GM18502 (cell line): ENCODE measurements around the gene ROBO2.

Source experiments
- ATAC-seq: cut with Tn5 transposase; IDR thresholded peaks from one replicate; pipeline ENCODE4 v1.9.1; 2021; ENCODE audit warnings: mild to moderate bottlenecking; ENCODE audit not compliant: unreplicated experiment, poor library complexity

ROBO2 gene

DNA sequence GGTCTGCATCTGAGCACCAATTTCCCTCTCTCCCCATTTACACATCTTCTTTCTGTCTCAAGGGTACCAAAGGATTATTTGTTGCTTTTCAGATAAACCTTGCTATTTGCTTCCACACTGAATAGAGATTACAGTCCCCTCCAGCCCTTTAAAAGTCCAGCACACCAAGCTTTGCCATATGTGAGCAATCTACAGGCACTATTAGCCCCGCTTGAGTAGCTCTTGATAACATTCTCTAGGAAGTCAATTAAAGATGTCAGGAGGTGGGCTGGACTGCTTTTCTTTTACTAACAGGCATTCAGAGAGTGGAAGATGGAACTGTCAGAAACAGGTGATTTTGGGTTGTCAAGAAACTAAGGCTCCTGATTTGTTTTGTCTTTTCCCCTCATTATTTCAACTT lies 417.0 kb downstream of the ROBO2 start:
- no peak for ATAC-seq

DNA sequence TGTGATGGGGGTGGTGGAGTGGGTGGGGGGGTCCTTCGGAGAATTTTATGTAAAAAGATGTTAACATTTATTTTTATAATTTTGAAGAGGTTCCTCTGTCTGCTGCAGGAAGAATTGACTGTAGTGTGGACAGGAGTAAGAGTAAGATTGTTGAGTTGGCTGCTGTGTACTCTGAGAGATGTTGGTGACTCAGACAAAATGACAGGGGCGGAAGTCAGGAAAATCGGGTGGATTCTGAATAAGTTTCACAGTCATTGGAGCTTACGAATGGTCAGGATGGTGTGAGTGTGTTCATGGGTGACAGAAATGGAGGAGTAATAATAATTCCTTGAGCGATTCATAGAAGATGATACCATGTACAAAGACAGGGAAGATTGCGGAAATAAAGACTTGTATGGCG lies 420.0 kb downstream of the ROBO2 start:
- no peak for ATAC-seq

DNA sequence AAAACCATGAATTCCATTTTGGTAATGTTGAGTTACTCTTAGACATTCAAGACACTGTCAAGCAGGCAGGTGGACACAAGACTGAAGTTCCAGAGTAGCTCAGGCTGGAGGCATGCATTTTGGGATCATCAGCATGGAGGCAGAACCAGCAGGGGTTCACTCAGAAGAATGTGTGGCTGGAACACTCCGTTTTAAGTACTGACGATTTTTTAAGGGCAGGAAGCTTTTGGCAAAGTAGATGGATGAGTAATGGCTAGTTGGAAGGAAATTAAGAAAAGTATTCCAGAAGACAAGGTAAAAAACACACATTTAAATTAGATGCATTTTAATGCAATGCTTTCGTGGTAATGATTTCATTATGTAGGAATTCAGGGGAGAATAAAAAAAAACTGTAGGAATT lies 420.4 kb downstream of the ROBO2 start:
- ATAC-seq: no peak

DNA sequence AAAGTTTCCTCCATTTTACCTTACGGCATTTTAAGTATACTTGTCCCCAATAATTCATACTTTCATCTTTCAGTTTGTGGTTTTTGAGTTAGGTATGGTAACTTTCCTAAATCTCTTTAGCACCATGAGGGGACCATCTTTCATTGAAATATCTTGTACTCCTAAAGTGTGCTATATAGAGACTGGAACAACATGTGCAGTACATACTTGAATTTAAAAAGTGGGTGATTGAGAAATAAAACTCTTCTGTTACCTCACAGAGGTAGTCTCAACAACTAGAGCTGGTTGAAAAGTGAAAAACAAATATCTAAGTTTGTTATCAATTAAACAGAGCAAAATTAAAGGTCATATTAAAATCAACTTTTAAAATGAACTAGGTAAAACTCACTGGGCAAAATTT lies 423.1 kb downstream of the ROBO2 start:
- ATAC-seq: no peak

DNA sequence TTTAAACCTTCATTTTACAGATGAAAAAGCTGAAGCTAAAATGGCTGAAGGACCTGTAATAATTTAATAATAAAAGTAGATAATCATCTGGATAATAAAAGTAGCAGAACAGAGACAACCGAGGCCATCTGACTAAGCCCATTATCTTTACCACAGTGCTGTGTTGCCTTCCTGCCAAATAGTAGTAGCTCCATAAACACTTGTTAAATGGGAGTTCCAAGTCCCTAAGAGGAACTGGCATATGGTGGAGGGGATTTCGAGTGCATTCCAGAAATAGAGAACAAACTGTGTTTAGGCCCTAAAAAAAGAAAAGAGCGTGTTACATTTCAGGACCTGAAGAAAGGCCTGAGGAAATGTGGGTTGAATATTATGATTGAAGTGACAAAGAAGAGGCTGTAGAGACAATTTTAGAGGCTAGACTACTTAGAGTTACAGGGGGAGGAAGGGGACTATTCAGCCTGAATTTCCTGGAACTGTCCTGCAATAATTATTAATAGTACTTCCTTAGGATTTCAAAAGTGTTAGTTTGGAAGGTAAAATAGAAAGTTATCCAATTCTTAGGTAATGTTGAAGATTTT lies 424.3 kb downstream of the ROBO2 start:
- no peak for ATAC-seq

DNA sequence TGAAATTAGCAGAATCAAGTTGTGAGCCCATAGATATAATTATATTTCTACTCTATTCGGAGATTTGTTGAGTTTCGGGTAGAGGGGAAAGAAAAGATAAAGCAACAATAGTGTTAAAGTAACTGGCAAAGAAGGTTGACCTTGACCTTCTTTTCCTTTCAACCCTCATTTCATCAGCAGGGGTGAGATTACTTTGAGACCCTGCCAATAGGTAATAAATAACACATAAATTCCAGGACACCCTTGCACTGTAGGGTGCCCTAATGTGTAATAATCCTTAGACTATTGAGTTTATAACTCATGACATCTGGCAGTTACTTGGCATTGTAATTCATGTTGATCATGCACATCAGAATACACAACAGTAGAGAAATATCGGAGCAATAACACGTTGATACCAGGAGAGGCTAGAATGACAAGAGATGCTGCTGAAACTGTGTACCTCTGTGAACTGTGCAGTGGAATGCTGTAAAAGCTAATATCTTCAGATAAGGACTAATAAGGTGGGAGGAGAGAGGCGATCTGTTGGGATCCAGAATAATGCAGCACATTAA lies 426.7 kb downstream of the ROBO2 start:
- ATAC-seq: no peak

DNA sequence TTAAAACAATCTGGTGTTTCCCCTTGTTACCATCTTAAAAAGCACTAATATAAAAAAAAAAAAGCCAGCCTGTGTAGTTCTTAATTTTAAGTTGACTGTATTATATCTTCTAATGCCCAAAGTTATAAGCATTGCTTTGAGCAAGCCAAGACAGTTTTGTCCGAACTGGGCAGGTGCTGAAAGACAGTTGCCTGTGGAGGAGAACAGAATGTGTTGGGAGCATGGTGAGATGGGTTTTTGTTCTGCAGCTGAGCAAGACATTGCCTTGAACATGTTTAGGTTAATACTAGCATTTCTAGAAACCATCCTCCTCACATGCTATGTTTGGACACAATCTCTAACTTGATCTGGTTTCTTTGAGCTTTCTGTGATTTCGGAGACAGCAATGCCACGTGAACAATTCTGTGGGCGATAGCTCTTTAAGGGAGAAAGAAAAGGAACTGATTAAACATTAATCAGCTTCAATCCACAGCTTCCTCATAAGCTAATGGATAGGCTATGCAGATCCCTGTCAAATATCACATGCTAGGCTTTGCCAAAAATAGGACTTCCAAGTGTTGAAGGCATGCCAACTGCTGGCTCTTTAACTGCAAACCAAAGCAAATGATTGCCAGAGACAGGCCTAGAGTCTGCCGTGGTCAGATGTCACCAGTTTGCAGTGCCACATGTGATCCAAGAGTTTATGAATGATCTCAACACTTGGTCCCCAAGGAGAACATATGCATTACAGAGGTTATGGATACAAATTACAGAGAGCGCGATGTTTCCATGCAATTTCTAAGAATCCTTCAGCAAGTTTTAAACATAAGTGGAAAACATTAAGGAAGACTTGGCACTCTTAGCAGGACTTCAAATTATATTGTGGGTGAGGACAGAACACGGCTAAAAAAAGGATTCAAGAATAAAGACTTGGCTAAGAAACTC lies 428.1 kb downstream of the ROBO2 start:
- ATAC-seq: no peak

DNA sequence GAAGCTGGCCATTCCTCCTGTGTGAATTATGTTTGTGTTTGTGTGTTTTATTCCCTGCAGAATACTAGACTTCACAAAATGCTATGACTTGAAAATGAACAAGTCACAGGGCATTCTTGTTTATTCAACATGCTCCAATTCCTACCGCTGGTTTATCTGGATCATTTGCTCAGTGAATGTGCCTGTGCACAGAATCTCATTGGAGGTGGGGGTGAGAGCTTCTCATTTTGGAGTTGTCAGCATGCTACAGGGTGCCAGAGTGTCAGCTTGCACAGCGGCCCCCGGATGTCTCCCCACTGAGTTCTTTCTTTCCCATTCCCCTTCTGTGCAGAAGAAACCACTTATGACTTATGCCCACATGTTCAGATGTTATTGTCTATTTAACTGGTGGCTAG lies 428.7 kb downstream of the ROBO2 start:
- no peak for ATAC-seq

DNA sequence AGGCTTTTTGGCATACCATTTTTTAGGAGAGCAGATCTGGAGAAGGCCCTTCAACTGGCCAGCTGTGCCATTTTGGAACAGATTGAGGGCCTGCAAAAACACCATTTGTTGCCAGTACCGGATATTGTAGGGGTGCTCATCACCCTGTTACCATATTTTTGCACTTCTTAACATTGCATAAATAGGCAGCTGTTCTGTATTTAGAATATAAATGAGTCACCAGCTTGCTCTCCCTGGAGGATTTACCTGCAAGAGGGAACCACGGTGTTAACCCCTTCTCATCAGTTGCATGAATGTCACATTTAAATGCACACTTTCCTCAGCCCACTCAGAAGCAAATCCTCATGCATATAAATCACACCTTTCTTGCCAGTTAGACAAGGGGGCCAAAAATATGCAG lies 435.6 kb downstream of the ROBO2 start:
- no peak for ATAC-seq

DNA sequence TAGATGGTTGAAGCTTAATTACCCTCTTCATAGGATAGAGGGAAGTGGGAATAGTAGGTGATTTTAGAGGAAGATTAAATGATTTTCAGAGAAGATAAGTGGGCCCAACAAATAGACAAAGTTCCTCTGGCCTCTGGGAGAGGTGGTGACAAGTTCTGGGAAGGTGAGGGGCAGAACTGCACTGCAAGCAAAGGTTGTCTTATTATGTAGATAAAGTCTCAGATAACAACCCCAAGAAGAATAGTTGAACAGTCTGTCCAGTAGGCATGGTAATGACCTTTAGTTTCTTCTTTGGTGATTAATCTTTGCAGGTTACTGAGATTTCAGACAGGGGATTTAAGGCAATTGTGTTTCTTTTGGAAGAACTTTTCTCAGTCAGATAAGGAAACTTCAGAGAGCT lies 439.1 kb downstream of the ROBO2 start:
- no peak for ATAC-seq

DNA sequence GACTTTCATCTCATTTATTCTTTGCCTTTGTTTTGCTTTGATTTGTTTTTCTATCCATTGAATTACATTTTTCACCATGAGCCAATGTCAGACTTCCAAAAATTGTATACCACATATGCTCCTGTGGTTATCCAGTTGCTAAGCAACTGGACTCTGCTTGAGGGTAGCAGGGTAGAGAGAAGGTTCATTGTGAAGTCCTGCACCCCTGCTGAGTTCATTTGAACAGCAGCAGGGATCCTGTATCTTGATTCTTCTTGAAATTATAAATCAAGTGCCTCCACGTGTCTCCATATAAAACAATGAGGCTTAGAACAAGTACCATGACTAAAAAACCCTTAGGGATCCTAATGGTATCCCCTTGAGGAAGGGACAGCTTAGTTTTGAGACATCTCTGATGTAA lies 449.3 kb downstream of the ROBO2 start:
- no peak for ATAC-seq

DNA sequence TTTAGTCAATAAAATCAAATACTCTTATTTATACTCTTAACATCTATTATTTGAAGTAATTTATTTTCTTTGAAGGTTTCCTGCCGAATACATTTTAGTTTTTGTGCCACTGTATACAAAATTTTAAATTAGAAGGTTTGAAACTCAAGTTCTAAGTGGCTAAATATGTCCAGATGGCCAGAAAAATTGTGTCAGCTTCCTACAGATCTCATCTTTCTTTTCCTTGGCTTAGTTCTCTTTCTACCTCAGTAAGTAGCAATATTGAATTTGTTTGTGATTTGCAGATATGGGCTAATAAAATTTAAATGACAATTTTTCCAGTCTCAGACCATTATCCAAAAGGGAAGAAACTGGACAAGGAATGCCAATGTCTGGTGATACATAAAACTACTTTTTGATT lies 452.1 kb downstream of the ROBO2 start:
- no peak for ATAC-seq

DNA sequence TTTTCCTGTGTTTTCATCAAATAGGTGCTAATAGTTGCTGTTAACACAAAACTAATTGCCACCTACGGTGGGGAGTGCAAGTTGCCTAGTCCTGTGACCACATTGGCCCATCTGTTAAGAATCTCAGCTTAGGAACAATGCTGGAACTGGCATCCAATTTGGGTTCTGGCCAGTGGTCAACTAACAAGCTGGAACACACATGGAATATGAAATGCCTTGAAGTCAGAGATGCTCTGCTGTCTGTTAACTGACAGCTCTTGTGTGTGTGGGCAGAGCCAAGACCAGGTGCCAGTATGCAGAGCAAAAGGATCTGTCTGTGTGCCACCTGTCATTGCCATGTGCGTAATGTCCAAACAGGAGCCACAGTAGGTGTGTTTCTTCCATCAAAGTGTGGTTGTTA lies 460.8 kb downstream of the ROBO2 start:
- no peak for ATAC-seq

DNA sequence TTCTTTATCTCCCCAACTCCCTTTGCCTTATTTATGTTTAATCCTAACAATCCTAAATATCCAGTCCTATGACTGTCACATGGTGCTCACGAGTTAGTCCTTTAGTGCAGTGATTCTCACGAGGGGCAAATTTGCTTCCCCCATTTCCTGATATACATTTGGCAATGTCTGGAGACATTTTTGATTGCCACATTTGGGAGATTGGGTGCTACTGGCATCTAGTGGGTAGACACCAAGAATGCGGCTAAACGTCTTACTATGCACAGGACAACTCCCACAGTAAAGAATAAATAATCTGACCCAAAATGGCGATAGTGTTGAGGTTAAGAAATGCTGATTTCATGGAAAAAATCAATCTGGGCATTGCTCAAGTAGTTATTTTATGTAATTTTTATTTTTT lies 466.5 kb downstream of the ROBO2 start:
- no peak for ATAC-seq

DNA sequence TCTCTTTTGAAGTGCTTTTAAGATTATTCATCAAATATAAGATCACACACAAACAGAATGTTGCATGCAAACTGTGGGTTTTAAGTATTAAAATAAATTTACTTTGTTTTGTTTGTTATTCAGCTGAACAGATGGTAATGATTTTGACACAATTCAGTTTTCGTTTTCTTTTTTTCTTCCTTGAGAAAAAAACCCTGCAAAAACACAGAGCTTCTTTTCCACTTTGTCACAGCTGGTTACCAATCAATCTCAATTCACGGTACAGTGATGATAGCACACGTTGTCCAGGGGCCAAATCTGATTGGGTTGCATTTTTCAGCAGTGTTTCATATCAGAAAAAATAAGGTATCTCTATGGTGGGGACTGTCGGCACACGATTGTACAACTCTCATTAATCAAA lies 473.6 kb downstream of the ROBO2 start:
- ATAC-seq: no peak

DNA sequence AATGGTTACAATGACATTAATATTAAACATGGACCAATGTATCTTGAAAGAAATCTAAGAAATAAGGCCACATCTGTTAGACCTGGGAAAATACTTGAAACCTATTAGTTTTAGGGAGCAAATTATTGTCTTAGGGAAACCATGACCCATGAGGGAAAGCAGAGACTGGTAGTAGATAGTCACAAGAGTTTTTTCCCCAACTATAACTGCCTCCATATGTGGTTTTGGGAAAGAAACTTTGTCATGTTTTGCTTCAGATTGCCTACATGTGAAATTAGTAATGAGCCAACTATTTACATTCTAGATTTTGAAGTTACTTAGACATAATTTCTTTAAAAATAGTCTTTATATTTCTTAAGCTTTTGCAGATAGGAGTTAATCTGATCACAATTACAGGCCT lies 474.9 kb downstream of the ROBO2 start:
- ATAC-seq: no peak

DNA sequence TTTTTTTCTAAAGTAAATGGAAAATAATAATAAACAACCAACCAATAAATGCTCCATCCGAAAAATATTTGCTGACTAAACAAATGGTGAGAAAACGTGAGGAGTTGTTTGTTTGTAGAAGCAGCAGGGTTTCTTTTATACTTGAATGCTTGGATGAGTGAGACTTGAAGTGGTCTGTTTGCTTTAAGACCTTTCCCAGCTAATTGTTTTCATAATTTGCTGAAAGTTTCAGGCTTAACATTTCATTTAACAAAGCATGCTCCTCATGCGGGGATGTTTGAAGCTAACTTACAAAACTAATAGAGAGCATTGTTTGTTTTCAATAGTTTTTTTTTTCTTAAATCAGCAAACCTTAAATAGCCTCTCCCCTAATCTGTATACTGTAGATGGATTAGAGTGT lies 484.6 kb downstream of the ROBO2 start:
- ATAC-seq: no peak

DNA sequence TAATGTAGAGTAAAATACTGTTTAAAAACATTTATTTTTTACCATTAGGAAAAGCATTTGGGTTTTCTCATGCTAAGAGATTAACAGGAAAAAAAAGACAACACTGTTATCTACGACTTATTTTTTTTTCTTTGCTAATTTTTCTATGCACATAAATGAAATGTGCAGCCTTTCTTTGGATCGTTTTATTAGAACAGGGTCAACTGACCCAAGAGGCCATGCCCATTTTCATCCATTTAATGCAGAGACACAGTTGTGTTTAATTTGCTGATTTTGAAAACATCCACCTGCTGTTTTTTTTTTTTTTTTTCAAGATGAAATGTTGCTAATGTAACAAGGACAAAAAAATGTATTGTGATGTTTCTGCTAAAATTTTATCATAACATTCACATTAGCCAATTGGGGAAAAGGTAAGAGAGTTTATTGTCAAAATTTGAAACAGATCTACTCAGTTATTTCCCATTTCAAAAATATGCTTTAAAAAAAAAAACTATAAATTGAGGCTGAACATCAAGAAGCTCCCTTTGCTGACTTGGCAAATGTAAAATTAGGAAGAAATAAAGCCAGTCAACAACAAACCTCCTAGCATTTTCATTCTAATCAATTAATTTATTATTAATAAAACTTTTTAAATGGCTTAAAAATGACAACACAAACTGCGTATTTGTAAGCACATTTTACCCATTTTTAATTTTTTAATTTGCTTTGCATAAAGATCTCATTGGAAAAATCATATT lies 485.2 kb downstream of the ROBO2 start:
- ATAC-seq: no peak

DNA sequence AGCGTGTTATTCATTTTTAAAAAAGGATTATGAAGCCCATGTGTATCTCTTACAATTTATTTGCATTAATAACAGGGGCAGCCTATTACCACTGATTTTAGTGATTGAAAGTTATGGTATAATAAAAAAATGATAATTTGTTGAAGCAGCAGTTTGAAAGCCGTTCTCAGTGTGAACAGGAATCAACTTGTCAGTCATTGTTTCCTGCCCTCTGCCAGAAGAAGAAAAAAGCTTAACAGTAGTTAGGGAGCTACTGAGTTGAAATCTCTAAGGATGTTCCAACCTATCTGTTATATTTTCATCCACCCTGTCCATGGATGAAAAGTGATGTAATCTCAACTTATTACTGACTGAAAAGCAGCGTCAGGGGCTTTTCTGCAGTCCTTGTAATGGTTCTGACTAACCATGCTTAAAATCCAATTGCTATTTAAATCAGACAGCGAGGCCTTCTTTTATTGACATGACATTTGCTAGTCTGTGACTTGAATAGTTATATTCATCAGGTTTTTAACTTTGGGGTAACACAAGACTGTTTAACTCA lies 486.7 kb downstream of the ROBO2 start:
- ATAC-seq: no peak

DNA sequence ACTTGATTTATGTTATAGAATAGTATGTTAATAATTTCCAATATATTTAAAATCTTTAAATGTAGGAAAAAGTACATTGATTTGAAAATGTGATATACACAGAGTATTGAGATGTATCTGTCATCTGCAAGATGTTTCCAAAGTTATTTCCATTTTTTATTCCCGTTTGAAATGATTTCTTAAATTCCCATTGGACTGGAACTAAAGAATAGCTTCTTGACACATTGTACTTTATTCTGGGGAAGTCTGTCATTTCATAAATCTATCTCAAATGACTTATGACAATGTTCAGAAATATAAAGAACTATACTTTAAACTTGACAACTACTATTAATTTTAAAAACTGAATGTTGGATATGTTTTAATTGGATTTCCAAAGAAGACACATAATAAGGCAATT lies 489.6 kb downstream of the ROBO2 start:
- ATAC-seq: no peak

DNA sequence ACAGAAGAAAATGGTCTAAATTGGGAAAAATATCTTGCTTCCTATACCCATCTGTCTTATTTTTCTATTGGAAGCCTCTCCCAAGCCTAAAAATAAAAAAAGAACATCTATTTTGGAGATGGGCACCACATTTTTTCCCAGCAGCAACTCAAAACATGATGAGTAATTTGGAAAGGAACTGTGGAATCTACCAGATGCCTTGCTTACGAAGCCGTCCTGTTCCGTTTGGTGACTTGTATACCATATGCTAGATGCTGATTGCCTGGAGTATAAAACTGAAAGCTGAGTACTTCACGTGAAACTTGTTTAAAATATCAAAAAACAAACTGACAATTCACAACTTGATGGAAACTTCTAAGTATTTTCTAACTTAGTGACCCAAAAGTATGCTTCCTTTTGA lies 491.0 kb downstream of the ROBO2 start:
- ATAC-seq: no peak
